ENCODE results near the gene CXCL1. TPM values are rescaled to one million over a fixed set of nuclear protein-coding genes. Genes with fewer than 3 reads are reported as not detected.

Gene CXCL1
- total and polyA plus RNA-seq, 2 of the 13 experiments (the other 11 are each of a cell fraction or from before 2014, with no cell fraction given): 0.15 TPM; not detected in 1

- ATAC-seq (no peak), FAIRE-seq (no peak), DNase-seq (ENCODE audit: low spot score) (no peak)
- Histone ChIP-seq H3K9me3 (ENCODE audit: low read length) (no peaks in the 10 kb centered on the region), H3K27me3 (ENCODE audit: control insufficient read depth in 1 of 2, insufficient read depth in 2 of 2, low read length in 2 of 2) (peaks cover 0 to 5% of the 10 kb centered on the region in 2 experiments; a peak in 1 of 5 replicates), H2AFZ (ENCODE audit: low read length) (no peak overlapping the region), H3K27ac (ENCODE audit: extremely low read length, insufficient read depth, low read length) (no peak overlapping the region), H3K79me2 (ENCODE audit: insufficient read depth, low read length) (no peaks in the 10 kb centered on the region), H3K4me2 (ENCODE audit: low read depth, low read length) (no peak overlapping the region), H4K20me1 (ENCODE audit: insufficient read depth, low read length) (no peaks in the 10 kb centered on the region), H3K9ac (ENCODE audit: insufficient read depth, low read depth, low read length) (no peak overlapping the region), H3K4me1 (ENCODE audit: insufficient read depth, low read length) (no peaks in the 10 kb centered on the region), H3K4me3 (replicated peaks in 1 of 3; ENCODE audit: insufficient read depth in 1 of 3, low read depth in 2 of 3, low read length in 3 of 3) (no peak overlapping the region), H3K36me3 (replicated peaks in 1 of 2; ENCODE audit: control insufficient read depth in 1 of 2, insufficient read depth in 2 of 2, low read length in 2 of 2) (no peaks in the 10 kb centered on the region)
- POLR2A ChIA-PET: no interaction called here
- TF ChIP-seq XBP1 (CRISPR knock-in tag; IDR thresholded peaks at IDR 0.05) (no peak), SMAD1 (CRISPR knock-in tag; IDR thresholded peaks at IDR 0.05; ENCODE audit: borderline replicate concordance, low read depth) (no peak), TEAD3 (CRISPR knock-in tag; optimal IDR thresholded peaks at IDR 0.05; ENCODE audit: borderline replicate concordance) (no peak), SIX1 (CRISPR knock-in tag; IDR thresholded peaks at IDR 0.05; ENCODE audit: borderline replicate concordance) (no peak), ZSCAN5A (CRISPR knock-in tag; IDR thresholded peaks at IDR 0.05; ENCODE audit: borderline replicate concordance) (no peak), NR3C1 (CRISPR knock-in tag; IDR thresholded peaks at IDR 0.05) (no peak), MLX (CRISPR knock-in tag; IDR thresholded peaks at IDR 0.05) (no peak)
- CTCF ChIA-PET (ENCODE audit: low intra/inter-chr PET ratio, low total read pairs): no interaction called here
- 33% methylated on average over 4 of the region's 4 CpGs for WGBS (ENCODE audit: low lambda C conversion rate)
- in situ Hi-C loops (cut with HindIII; ENCODE audit: extremely low pct_ligation_motif_present, low pct_unique_long_range_greater_than_20kb): no loop called here
- intact Hi-C loops (cut with micrococcal nuclease; ENCODE audit: unreplicated experiment): no loop called here
- no TSS peak for BruUV-seq (replicated peaks)
Observed at GRCh38 chr4:73841243-73841925, 27.8 kb upstream of the CXCL1 start.

Measured in HepG2 (cell line).